Measurements from ENCODE around the gene PKLR. TPM values are rescaled to one million over a fixed set of nuclear protein-coding genes. Genes with fewer than 3 reads are reported as not detected.

The PKLR gene
- total and polyA plus RNA-seq, 2 of the 8 experiments (the other 6 are each of a cell fraction or from before 2014, with no cell fraction given) = 2.3 to 7.5 TPM

DNA sequence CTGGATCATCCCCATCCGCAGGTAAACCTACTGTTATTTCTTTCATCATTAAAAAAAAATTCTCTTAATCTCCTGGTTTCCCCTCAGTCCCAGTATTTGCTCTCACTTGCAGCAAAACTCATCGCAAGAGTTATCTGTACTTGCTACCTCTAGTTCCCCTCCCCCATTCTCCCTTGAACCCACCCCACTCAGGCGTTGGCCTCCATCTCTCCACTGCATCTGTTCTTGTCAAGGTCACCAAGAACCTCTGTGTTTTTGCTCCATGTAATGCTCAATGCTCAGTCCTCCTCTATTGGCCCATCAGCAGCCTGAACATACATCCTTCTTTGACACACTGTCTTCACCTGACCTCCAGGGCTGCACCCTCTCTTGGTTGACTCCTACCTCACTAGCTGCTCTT is 4.6 kb downstream of the PKLR start:
- Histone ChIP-seq H4K91ac (replicated peaks; ENCODE audit: insufficient read length, low read length) (no peak overlapping the region), H3K79me1 (ENCODE audit: low read depth, low read length) (no peaks in the 10 kb centered on the region), H2BK15ac (ENCODE audit: low read length) (peak overlapping the region; percentile 55; the same call in 1 of the 2 replicates), H3K9me3 (ENCODE audit: insufficient read depth in 2 of 2, low read depth in 1 of 2, low read length in 1 of 2) (no peaks in the 10 kb centered on the region), H3K23me2 (ENCODE audit: low read depth, low read length) (peaks cover 5% of the 10 kb centered on the region; the same call in 1 of the 2 replicates), H2AFZ (ENCODE audit: low read length) (no peak overlapping the region), H2BK5ac (ENCODE audit: low read depth, low read length) (no peak overlapping the region), H2BK120ac (replicated peaks; ENCODE audit: low read depth, low read length) (no peak overlapping the region), H3K4me2 (ENCODE audit: insufficient read depth in 1 of 2, low read depth in 2 of 2, low read length in 2 of 2) (no peak overlapping the region; a peak in 1 of 4 replicates), H3K27ac (ENCODE audit: low read depth, low read length) (no peak overlapping the region), H2AK5ac (ENCODE audit: low read depth, low read length) (no peak overlapping the region), H3K27me3 (replicated peaks in 1 of 4; ENCODE audit: control insufficient read depth in 3 of 4, extremely low read depth in 1 of 4, insufficient read depth in 3 of 4, low read length in 3 of 4) (peaks cover 0 to 23% (median 14%) of the 10 kb centered on the region in 4 experiments; a peak in 5 of 7 replicates), H4K8ac (ENCODE audit: extremely low read depth, insufficient read depth, low read length) (no peak overlapping the region), H3K18ac (ENCODE audit: extremely low read depth, low read length) (no peak overlapping the region), H3K56ac (replicated peaks; ENCODE audit: insufficient read length, low read depth, low read length) (no peak overlapping the region), H3K4me1 (replicated peaks in 1 of 4; ENCODE audit: control insufficient read depth in 3 of 4, insufficient read depth in 4 of 4, low read length in 3 of 4) (peaks cover 3 to 23% (median 10%) of the 10 kb centered on the region in 4 experiments; a peak in 6 of 7 replicates), H2BK12ac (ENCODE audit: low read depth, low read length) (0 out of 2 replicates have a peak overlapping the region, but pooled peaks have one; percentile 18), H3K23ac (ENCODE audit: insufficient read length) (no peak overlapping the region), H4K20me1 (replicated peaks in 1 of 2; ENCODE audit: control insufficient read depth in 1 of 2, insufficient read depth in 2 of 2, low read length in 2 of 2) (no peaks in the 10 kb centered on the region), H3K4ac (replicated peaks; ENCODE audit: insufficient read length, low read depth, low read length) (no peak overlapping the region), H3K9ac (replicated peaks in 1 of 4; ENCODE audit: extremely low read depth in 1 of 4, low read depth in 3 of 4, low read length in 3 of 4) (no peak overlapping the region), H3K36me3 (ENCODE audit: control insufficient read depth in 2 of 4, insufficient read depth in 4 of 4, low read length in 3 of 4) (no peaks in the 10 kb centered on the region), H3K14ac (ENCODE audit: insufficient read length) (no peak overlapping the region), H4K5ac (ENCODE audit: insufficient read length, low read depth, low read length) (no peak overlapping the region), H3K4me3 (ENCODE audit: extremely low read depth in 1 of 4, insufficient read depth in 2 of 4, low read depth in 3 of 4, low read length in 4 of 4) (no peak overlapping the region), H2BK20ac (ENCODE audit: low read length) (peak overlapping the region; percentile 90; the same call in 1 of the 2 replicates), H3K79me2 (ENCODE audit: control insufficient read depth in 1 of 2, insufficient read depth in 2 of 2, low read length in 2 of 2) (no peaks in the 10 kb centered on the region)
- no peak for DNase-seq (ENCODE audit: low read depth in 1 of 2, low spot score in 2 of 2)
- WGBS, 2 experiments (ENCODE audit: extremely low coverage in 1 of 2, insufficient coverage in 1 of 2, insufficient read length in 1 of 2, insufficient replicate concordance in 2 of 2, low coverage in 1 of 2, low lambda C conversion rate in 2 of 2, missing lambda C conversion rate in 1 of 2) = 97% methylated on average over 3 of the region's 3 CpGs; no CpG with 5 or more reads in 1 of the 2 experiments
- POLR2A ChIA-PET (ENCODE audit: partially characterized antibody) = interaction anchor here (0.9 to 1.9 kb wide), 5 partner anchors 11 to 90 kb away, joined by 3 to 6 read pairs (median 3); partner anchors contain the start of gene SCAMP3
- FAIRE-seq = no peak
- CTCF ChIA-PET (ENCODE audit: partially characterized antibody) = interaction anchor here (5.3 kb wide), 1 partner anchor 10 kb away, joined by 29 read pairs; the partner anchor contains the start of gene FDPS
- TF ChIP-seq CHD2 (IDR thresholded peaks at IDR 0.05; ENCODE audit: low read length) = no peak
- no peak for TF ChIP-seq BCL11A (IDR thresholded peaks at IDR 0.05; ENCODE audit: low read depth in 2 of 2, low read length in 2 of 2)
- no peak for TF ChIP-seq TEAD4 (IDR thresholded peaks at IDR 0.05; ENCODE audit: low read depth, low read length)
- TF ChIP-seq JUN (IDR thresholded peaks at IDR 0.05; ENCODE audit: low read depth, low read length) = no peak
- no peak for TF ChIP-seq CHD1 (IDR thresholded peaks at IDR 0.05; ENCODE audit: low read depth, low read length)
- TF ChIP-seq CREB1 (IDR thresholded peaks at IDR 0.05) = no peak

Measured in H1 (cell line).